ENCODE measurements around the gene AASDH. TPM values are rescaled to one million over a fixed set of nuclear protein-coding genes. Genes with fewer than 3 reads are reported as not detected.

The AASDH gene
- total RNA-seq, 4 donors from 2014 or later: 8.1 to 10.5 (median 9.0) TPM

- no peak for DNase-seq (ENCODE audit: low spot score in 2 of 2)
- TF ChIP-seq POLR2A (IDR thresholded peaks at IDR 0.05) (no peak), CTCF (IDR thresholded peaks at IDR 0.05) (no peak)
- intact Hi-C loops (cut with DNase I; ENCODE audit: low total_unique reads): no loop called here
- 96 to 97% methylated on average over 24 to 29 of the region's 29 CpGs for WGBS, 2 donors
- no peak overlapping the region for H3K4me3 ChIP-seq (ENCODE audit: low read depth, poor library complexity, severe bottlenecking)
Measured at GRCh38 chr4:56315041-56315440, 72.2 kb downstream of the AASDH start.

GRCh38 chr4:56314207-56314915, 72.9 kb downstream of the AASDH start:
- no peak for DNase-seq (ENCODE audit: low spot score in 2 of 2)
- intact Hi-C loops (cut with DNase I; ENCODE audit: low total_unique reads): no loop called here
- 94% methylated on average over 50 of the region's 50 CpGs for WGBS, 2 donors

DNA sequence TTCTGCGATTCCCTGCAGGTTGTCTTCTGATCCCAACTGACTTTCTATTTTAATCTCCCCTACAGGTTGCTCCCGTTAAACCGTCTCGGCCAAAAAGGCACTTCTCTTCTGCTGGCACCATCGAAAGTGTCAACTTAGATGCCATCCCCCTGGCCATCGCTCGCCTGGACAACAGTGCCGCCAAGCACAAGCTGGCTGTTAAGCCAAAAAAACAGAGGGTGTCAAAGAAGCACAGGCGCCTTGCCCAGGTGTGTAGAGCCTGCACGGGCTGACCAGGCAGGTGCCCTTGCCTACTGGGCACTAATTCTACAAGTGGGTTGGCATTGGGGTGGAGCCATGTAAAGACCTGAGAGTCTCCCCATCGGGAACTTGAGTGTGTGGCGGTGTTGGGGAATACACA, 74.2 kb downstream of the AASDH start:
- no peak for DNase-seq (ENCODE audit: low spot score in 2 of 2)
- WGBS, 2 donors: 96% methylated on average over 12 of the region's 12 CpGs
- intact Hi-C loops (cut with DNase I; ENCODE audit: low total_unique reads): no loop called here
- TF ChIP-seq CTCF (IDR thresholded peaks at IDR 0.05) (no peak), POLR2A (IDR thresholded peaks at IDR 0.05) (no peak)
- H3K4me3 ChIP-seq (ENCODE audit: low read depth, poor library complexity, severe bottlenecking): no peak overlapping the region

More at GRCh38 chr4:56314207-56314915, 72.9 kb downstream of the AASDH start:
- H3K4me3 ChIP-seq (ENCODE audit: low read depth, poor library complexity, severe bottlenecking): no peak overlapping the region
- no peak for TF ChIP-seq CTCF (IDR thresholded peaks at IDR 0.05)
- no peak for TF ChIP-seq POLR2A (IDR thresholded peaks at IDR 0.05)

DNA sequence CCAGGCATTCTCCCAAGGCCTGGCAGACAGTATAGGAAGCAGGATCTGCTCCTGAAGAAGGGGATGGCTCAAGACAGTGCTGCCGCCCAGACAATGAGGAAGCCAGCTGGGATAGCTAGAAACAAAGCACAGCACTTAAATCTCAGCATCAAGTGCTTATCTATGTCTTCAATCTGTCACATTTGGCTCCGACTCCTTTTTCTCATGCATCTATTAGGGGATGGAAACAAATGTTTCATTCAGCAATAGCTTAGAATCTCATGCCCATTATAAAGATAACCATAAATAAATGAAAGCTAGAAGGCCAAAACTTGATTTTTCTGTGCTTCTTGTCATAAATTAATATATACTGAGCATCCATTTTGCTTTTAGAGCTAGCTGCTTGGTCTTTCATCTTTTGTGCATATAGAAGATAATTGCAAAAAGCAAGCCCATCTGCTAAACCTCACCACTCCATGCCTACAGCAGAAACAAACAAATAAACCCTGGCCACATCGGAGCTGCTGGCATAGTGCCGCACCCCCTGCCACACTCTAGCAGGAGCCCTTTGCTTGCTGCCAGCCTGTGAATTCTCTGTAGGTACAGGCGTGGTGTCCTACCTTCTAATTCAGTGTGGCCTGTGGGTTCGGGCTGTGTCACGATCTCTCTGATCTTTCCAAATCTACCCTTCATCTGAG, 75.9 kb downstream of the AASDH start:
- intact Hi-C loops (cut with DNase I; ENCODE audit: low total_unique reads): no loop called here
- 61 to 71% methylated on average over 7 of the region's 7 CpGs for WGBS, 2 donors

GRCh38 chr4:56310401-56311125, 76.7 kb downstream of the AASDH start:
- TF ChIP-seq CTCF (IDR thresholded peaks at IDR 0.05) (no peak), POLR2A (IDR thresholded peaks at IDR 0.05) (no peak)
- WGBS, 2 donors: 78 to 79% methylated on average over 5 of the region's 5 CpGs
- H3K4me3 ChIP-seq (ENCODE audit: low read depth, poor library complexity, severe bottlenecking): no peak overlapping the region
- intact Hi-C loops (cut with DNase I; ENCODE audit: low total_unique reads): no loop called here
- no peak for DNase-seq (ENCODE audit: low spot score in 2 of 2)

More for the DNA sequence above, 75.9 kb downstream of the AASDH start:
- TF ChIP-seq POLR2A (IDR thresholded peaks at IDR 0.05) (no peak), CTCF (IDR thresholded peaks at IDR 0.05) (no peak)
- no peak for DNase-seq (ENCODE audit: low spot score in 2 of 2)
- no peak overlapping the region for H3K4me3 ChIP-seq (ENCODE audit: low read depth, poor library complexity, severe bottlenecking)
